IMR-90 (cell line): ENCODE data around the gene TCF4.

Experiments used
- CEBPB ChIP-seq: IDR thresholded peaks from 2 replicates; pipeline ENCODE4 v1.6.1; 2012; ENCODE audit warnings: low read depth, low read length, improper control_type of control experiment
- CHD1 ChIP-seq: IDR thresholded peaks from 2 replicates; pipeline ENCODE4 v1.6.1; 2012; ENCODE audit warnings: low read depth, low read length, improper control_type of control experiment
- NFE2L2 ChIP-seq: fragments of 150-350 bp; IDR thresholded peaks from 2 replicates; pipeline ENCODE4 v1.6.1; 2016; ENCODE audit warnings: low read depth, mild to moderate bottlenecking, low read length
- POLR2A ChIP-seq: IDR thresholded peaks from 2 replicates; pipeline ENCODE4 v1.6.1; 2012; ENCODE audit warnings: mild to moderate bottlenecking, low read depth, low read length
- RAD21 ChIP-seq: IDR thresholded peaks from 2 replicates; pipeline ENCODE4 v1.6.1; 2012; ENCODE audit warnings: low read length, improper control_type of control experiment
- RFX5 ChIP-seq: IDR thresholded peaks from 2 replicates; pipeline ENCODE4 v1.8.0; 2012; ENCODE audit warnings: low read depth, mild to moderate bottlenecking, low read length, moderate library complexity
- SMC3 ChIP-seq: fragments of 150-350 bp; IDR thresholded peaks from 2 replicates; pipeline ENCODE4 v1.6.1; 2016; ENCODE audit warnings: low read depth, mild to moderate bottlenecking, antibody characterized with exemption, low read length, moderate library complexity
- TF ChIP-seq, protein P1 (sequence below): conservative IDR thresholded peaks from 2 replicates; pipeline ENCODE4 v1.5.1; 2012; ENCODE audit warnings: mild to moderate bottlenecking, low read depth, low read length, improper control_type of control experiment
- TF ChIP-seq, protein P2 (sequence below): fragments of 150-350 bp; IDR thresholded peaks from 2 replicates; pipeline ENCODE4 v1.6.1; 2017; ENCODE audit warnings: mild to moderate bottlenecking, antibody characterized with exemption, low read length, low read depth
- TF ChIP-seq, protein P3 (sequence below): fragments of 150-350 bp; IDR thresholded peaks from 2 replicates; pipeline ENCODE4 v1.6.1; 2016; ENCODE audit warnings: low read depth, mild to moderate bottlenecking, low read length, moderate library complexity, borderline replicate concordance

DNA sequence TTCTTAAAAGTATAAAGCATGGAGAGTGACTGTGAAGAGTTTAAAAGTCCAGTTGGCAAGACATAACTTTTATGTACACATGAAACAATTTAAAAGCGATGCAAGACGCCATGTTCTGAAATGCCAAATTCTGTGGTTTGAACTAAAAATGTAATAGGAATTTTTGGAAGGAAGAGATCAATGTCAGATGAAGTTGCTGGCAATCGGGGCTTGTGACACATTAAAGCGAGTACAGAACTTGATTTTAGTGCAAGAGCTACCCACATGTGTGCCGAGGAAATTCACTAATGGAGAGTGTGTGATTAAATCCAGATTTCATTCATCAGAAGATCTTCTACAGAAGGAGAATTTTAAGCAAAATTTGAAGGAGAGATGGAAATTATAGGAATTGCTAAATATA is 408.6 kb downstream of the TCF4 start:
- TF ChIP-seq, protein P1, sequence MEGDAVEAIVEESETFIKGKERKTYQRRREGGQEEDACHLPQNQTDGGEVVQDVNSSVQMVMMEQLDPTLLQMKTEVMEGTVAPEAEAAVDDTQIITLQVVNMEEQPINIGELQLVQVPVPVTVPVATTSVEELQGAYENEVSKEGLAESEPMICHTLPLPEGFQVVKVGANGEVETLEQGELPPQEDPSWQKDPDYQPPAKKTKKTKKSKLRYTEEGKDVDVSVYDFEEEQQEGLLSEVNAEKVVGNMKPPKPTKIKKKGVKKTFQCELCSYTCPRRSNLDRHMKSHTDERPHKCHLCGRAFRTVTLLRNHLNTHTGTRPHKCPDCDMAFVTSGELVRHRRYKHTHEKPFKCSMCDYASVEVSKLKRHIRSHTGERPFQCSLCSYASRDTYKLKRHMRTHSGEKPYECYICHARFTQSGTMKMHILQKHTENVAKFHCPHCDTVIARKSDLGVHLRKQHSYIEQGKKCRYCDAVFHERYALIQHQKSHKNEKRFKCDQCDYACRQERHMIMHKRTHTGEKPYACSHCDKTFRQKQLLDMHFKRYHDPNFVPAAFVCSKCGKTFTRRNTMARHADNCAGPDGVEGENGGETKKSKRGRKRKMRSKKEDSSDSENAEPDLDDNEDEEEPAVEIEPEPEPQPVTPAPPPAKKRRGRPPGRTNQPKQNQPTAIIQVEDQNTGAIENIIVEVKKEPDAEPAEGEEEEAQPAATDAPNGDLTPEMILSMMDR = no peak
- no peak for TF ChIP-seq NFE2L2
- TF ChIP-seq POLR2A = no peak
- TF ChIP-seq, protein P2, sequence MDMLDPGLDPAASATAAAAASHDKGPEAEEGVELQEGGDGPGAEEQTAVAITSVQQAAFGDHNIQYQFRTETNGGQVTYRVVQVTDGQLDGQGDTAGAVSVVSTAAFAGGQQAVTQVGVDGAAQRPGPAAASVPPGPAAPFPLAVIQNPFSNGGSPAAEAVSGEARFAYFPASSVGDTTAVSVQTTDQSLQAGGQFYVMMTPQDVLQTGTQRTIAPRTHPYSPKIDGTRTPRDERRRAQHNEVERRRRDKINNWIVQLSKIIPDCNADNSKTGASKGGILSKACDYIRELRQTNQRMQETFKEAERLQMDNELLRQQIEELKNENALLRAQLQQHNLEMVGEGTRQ = no peak
- TF ChIP-seq, protein P3, sequence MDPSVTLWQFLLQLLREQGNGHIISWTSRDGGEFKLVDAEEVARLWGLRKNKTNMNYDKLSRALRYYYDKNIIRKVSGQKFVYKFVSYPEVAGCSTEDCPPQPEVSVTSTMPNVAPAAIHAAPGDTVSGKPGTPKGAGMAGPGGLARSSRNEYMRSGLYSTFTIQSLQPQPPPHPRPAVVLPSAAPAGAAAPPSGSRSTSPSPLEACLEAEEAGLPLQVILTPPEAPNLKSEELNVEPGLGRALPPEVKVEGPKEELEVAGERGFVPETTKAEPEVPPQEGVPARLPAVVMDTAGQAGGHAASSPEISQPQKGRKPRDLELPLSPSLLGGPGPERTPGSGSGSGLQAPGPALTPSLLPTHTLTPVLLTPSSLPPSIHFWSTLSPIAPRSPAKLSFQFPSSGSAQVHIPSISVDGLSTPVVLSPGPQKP = no peak
- no peak for TF ChIP-seq CEBPB
- TF ChIP-seq SMC3 = no peak
- no peak for TF ChIP-seq RAD21
- no peak for TF ChIP-seq CHD1
- no peak for TF ChIP-seq RFX5
